GM18861 (cell line): ENCODE measurements around the gene DAAM2.

Experiments
- ATAC-seq: cut with Tn5 transposase; IDR thresholded peaks from one replicate; pipeline ENCODE4 v1.9.1; 2021; ENCODE audit not compliant: unreplicated experiment

Gene DAAM2

DNA sequence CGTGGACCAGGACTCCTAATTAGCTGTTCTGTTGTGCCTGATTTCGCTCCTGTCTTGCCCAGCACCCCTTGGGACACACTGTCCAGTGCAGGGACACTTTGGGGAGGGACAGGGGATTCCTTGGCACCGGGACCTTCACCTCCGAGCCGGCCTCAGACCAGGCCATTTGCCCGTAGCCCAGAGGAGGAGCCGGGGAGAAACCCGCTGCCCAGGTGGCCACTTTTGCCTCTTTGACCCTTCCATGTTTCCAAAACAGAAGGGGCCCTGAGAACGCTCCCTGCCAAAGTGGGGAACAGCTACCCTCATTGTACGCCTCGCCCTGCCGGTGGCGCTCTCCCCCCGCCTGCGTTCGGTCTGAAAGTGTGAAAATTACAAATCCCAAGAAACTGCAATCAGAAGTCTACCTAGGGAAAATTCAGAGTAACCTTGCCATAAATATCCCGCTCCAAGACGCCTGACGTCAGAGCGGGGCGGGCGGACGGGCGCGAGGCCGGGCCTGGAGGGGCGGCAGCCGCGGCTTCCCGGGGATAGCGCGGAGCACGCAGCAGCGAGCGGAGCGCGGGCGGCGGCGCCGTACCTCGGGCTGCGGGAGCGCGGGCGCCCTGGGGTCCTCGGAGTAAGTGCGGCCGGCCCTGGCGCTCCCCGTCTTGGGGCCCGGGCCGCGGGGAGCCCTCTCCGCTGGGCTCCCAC is at the start of gene DAAM2:
Gene DAAM2, plus strand, starts transcription at position 527 of the 690 bp plus-strand sequence. CDS start 63,927 bp downstream, outside the sequence.
- ATAC-seq: no peak

DNA sequence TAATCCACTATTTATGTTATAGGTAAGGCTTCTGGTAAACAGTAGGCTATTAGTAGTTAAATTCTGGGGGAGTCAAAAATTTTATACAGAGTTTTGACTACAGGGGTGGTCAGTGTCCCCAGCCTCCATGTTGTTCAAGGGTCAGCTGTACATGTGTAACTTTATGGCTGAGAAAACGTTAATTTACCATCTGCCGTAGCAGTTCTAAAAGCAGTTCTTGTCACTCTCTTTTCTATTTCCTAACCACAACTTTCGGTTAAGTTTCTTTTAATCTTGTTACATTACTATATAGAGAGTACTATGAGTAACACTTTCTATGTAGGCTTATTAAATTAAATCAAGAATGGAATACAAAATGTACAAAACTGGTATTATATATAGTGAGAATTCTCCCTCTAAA is 45.4 kb upstream of the DAAM2 start:
- no peak for ATAC-seq

DNA sequence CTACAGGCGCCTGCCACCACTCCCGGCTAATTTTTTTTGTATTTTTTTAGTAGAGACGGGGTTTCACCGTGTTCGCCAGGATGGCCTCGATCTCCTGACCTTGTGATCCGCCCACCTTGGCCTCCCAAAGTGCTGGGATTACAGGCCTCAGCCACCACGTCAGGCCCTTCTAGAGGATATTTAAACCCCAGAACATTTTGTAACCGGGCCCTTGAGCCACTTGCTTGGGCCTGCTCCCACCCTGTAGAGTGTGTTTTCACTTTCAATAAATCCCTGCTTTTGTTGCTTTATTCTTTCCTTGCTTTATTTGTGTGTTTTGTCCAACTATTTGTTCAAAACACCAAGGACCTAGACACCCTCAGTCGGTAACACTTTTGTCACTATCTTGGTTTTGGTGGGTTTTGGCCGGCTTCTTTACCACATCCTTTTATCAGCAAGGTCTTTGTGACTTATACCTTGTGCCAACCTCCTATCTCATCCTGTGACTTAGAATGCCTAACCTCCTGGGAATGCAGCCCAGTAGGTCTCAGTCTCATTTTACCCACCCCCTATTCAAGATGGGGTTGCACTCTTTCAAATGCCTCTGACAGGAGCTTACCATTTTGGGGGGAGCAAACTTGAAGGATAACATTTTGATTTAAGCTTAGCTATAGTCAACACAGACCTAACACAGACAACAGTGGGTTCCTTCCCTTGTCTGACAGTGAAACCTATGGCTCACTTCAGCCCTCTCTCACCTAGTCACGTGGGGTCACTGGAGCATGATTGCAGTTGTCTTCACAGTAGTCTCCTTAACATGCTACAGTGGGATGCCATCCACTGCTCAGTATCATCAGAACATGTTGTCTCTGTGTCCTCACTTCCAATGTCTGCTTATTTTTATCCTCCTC is 39.1 kb upstream of the DAAM2 start:
- no peak for ATAC-seq

DNA sequence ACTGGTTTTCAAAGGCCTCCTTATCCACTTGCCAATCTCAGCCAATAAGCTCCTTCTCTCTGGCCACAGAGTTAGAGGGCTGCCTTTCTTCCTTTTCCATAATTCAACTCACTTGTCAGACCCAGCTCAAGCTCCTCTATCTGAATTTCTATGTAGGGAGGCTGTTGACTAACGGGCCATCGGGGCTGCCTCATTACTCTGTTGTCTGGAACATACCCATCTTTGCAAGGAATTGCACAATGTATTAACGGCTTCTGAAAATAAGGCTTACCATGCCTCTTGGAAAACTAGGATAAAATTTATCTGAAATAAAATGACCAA is 38.5 kb upstream of the DAAM2 start:
- no peak for ATAC-seq

DNA sequence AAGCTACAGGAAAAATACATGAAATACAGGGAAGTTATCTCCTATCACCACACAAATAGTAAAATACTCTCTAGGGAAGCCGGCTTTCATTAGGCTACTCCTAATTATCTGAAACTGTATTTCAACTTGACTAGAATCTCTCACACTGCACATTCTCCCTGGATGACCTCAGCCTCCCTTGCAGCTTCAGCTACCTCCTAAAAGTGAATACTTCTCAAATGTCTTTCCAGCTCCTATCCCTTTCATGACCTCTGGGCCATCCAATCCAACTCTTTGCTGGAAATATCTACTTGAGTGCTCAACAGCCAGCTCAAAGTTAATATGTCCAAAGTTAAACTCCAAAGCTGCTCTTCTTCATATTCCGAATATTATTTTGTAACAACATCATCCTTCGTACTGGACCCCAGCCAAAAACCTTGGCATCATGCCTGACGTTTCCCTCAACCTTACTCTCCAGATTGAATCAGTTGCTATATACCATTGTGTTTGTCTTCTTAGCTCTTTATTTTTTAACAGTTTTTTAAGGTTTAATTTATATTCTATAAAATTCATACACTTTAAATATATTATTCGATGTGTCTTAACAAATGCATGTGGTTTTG is 37.6 kb upstream of the DAAM2 start:
- no peak for ATAC-seq

DNA sequence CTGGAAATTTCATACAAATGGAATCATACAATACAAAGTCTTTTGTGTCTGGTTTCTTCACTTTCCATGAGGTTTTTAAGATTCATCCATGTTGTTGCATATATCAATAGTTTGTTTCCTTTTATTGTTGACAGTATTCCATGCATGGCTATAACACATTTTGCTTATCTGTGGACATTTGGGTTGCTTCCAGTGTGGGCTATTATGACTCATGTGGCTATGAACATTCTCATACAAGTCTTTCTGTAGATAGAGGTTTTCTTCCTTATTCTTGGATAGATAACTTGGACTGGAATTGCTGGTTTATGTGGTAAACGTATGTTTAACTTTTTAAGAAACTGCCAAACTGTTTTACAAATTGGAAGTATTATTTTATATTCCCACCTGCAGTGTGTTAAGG is 36.9 kb upstream of the DAAM2 start:
- ATAC-seq: no peak

DNA sequence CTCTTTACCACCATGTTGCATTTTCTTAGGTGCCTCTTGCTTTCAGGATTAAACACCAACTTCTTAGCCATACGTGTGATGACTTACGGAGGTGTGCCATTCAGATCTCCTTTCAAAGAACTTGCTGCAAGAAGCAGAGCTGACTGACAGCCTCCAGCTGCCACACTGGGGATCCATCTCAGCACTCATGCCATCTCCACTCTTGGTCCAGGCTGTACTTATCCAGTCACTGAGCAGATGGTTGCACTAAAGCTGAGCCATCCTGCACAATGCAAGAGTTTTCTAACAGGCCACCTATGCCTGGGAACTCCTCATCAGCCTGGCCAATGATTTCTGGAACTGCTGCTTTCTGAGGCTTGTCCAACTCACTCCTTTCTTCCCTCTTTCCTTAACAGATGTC is 35.6 kb upstream of the DAAM2 start:
- ATAC-seq: no peak

DNA sequence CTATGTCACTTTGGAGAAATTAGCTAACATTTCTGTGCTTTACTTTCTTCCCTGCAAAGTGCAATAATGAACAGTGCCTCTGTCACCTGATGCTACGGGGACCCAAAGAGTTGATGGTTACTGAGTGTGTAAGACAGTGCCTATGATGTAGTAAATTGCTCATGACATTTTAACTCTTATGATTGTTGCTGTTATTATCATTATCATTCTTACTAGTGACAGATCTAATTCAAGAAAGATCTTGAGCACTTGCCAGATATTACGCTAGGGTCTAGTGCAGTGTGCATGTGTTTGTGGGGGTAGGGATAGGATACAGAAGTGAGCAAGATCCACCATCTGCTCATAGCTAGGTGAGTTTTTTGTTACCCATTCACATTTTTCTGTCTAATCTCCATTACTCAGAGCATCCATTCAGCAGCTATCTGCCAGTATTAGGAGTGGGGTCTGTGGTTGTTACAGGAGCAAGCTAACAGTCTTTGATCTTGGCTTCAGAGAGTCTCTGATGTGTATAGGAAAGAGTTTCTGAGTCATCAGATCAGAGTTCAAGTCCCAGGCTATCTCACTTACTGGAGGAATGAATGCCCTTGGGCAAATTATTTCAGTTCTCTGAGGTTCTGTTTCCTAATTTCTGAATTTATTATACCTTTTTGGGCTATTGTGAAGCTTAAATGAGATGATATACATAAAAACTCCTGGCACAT is 33.1 kb upstream of the DAAM2 start:
- no peak for ATAC-seq

DNA sequence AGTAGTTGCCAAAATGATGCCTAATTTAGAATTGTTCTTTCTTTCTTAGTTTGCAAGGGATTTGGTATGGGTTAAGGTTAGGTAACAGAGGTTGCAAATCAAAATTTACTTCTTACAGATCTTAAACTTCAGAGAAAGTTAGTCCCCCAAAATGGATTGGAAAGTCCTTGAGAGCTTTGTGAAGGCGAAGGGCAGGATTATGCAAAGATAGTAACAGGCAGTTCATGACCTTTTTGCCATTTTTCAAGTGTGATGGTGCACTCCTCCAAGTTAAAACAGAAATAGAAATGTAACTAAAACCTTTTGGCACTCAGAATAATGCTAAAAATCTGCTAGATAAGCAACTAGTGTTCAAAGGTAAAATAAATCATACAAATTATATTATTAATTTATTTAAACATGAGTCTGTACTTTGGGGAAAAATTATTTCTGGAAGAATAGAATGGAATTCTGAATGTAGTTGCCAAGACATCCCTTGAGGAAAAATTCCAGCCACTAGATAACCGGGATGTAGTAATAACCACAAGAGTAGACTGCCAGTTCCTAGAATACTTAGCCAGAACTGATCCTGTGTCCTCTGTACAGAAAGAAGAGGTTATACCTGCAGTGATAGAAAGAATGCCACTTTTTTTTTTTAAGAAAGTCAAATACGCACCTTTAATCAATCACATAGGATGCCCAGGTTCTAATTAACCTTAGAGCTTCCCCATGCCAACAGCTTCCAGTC is 31.8 kb upstream of the DAAM2 start:
- no peak for ATAC-seq

DNA sequence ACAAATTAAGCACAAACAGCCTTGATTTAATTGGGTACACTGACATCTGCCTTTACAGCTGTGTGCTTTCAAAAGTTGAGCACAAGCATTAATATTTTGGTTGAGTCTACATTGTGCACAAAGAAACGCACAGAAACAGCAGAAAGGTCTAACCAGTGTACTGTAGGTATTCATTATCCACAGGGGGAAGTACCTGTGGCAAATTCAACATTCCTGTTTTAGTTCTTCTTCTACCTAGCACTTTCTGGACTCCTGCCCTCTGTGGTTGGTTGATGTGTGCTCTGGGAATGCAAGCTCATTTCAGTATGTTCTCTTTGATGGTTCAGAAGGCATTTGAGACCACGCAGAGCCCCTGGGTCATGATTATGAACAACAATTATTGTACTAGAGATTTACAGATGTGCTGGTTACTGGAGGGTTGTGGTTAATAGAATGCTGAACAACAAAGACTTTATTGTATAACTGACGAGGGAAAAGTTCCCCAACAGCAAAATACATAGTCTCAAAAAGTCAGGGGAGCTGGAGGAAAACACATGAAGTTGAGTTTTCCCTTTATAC is 26.6 kb upstream of the DAAM2 start:
- ATAC-seq: no peak

DNA sequence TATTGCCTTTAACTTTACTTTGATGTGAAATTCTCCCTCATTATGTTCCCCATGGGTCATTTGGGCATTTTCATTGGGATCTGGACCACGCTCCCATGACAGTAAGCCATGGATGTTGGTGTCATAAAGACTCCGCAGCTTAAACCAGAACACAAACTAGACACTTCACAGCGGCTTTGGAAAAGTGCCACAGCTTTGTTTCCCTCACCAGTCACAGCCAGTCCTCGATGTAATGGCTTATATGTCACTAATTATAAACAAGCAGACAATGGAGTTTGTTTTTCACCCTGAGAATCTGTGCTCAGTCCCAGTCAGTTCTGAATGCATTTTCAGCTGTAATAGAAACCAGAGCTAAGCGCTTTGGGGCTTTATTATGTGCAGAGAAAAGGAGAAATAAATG is 23.2 kb upstream of the DAAM2 start:
- ATAC-seq: no peak

DNA sequence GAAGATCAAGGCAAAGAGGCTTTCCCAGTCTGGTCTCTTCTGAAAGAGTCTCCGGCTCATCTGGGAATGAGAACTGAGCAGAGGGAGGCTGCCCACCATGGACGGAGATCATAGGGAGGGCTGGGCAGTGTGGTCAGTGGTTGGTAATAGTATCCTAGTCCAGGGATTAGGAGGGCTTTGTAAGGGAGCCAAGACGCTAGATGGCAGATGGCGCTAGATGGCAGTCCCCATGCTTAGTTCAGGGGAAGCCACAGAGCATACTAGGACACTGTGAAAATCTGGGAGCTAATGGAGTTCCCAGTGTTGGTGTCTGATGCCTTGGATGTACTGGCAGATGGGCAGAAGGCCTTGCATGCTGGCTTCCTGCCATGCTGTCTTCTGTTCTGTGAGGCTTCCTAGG is 21.7 kb upstream of the DAAM2 start:
- ATAC-seq: no peak

DNA sequence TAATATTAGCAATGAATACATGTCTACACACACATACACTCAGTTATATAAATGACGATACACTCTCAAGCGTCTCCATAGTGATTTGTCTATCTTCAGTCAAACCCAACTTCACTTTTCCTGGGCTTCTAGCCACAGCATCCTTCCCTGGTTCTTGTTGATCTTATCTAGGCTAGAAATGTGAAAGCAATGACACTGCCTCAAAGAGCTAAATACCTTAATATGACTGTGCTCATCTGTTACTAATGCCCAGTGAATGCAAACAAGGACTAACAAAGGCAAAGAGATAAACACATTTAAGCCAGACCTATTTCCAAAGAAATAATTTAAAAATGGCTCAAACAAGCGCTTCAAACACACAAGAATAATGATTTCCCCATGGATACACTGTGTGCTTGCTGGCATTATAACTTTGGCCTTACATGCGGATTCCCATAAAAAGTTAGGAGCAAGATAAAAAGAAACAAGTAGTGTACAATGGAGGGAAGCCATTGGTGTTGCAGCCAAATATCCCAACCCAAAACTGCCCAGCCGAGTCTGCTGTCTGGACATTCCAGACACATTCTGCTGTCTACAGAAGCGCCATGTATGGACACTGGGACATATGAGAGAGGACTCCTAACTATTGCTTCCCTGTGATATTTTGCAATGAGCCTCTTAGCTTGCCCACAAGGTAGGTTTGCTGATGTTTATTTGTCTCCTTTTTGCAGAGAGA is 19.5 kb upstream of the DAAM2 start:
- ATAC-seq: no peak

DNA sequence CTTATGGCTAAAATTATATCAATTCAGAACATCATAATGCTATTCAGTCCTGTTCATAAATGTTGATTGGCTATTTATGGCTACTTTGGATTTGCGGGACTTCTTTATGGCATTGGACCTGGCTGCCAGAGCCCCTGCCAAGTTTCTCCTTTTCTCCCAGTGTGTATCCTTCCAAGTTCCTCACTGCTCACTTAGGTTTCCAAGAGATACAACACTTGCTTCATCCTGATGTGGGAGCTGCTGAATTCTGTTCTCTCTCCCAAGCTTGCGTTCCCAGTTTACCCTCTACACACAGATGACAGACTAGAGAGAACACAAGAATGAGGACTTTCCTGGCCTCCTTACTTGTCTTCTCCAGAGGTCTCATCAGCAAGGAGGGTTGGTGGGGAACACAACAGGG is 18.4 kb upstream of the DAAM2 start:
- no peak for ATAC-seq

DNA sequence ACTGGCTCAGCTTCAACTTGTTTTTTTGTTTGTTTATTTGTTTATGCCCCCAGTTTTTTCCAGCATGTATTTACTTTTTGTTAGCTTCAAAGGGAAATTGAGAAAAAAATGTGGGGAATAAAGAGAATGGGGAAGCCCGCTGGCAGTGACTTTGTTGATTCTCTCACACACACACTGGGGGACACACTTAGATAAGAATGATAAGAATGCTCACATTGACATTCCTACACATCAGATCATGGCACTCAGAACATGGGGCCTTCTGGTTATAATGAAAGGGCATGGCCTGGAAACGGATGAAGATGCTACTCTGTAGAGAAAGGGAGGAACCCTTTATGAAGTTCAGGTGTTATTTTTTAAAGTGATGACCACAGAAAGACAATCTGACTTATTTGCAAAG is 15.6 kb upstream of the DAAM2 start:
- no peak for ATAC-seq

DNA sequence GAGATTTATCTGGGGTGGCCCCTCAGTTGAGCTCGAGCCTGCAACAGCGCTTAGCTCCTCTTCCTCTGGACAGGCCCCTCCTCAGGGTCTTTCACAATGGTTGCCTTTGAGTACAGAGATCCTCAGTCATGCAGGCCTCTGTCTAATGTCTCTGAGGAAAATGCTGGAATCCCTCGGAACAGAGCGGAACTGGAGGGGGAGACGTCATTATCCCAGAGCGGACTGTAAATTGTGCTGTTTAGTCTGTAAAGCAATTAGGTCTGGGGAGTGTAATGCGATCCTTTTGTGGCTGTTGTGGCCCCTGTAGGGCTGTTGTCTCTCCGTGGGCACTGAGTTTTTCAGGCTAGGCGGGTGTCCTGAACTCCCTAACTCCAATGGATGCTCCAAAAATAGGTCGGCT is 15.0 kb upstream of the DAAM2 start:
- ATAC-seq: no peak

DNA sequence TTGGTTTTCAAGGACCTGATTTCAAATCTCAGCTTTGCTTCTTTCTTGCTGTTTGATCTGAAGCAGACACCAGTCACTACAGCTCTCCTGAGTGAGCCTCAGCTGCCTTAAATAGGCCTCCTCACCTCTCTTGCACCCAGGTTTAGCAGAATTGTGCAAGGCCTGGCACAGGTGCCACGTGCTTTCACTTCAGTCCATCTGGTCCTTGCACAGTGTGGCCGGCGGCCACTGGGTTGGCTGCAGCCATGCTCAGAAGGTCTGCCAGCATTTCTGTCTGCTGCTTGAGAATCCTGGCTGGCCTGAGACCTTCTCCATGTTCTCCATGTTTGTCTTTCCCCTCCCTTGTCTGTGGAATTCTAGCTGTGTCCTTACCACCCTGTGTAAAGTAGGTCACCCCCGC is 14.5 kb upstream of the DAAM2 start:
- ATAC-seq: no peak

DNA sequence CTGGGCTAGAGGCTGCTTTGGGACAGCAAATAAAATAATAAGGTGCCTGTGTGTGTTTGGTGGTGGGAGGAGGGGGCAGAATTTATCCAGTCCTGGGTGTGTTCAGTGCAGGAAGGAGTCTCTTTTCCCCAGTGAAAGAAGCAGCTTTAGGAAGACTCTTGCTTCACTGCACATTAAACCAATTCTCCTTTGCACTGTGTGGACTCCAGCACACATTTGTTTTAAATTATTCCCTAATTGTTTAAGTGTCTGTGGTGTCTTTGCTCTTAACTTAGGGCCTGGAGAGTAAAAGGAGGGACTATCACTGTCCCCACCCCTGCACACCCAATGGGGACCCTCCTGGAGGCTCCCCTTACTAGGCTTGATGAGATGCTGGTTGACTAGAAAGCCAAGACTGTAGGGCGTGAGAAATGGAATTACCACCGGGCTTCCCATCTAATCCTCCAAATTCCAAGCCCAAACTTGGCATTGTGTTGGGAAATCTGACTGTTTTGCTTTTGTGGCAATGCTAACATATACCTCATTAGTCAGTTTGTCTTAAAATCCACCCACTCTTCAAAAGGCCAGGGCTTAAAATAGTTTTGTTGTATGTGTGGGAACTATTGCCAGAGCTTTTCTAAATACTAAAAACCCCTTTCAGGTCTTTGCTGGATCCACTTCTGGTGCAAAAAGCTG is 13.5 kb upstream of the DAAM2 start:
- no peak for ATAC-seq

DNA sequence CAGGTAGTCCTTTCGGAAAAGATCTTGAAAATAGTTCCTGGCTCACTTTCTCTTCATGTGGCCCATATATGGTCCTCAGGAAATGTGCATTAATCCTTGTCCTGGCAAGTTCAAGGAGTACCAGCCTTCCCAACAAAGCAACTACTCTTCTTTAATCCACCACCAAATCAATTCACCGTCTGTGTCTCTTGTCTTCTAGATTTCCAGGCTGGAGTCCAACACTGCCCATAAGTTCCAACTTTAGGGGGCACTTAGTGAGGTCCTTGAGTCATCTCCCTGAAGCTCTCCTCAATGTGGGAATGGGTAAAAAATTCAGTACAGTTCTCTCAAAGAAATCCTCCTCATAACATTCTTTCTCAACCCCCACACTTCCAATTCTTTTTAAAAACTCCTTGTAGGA is 6.9 kb upstream of the DAAM2 start:
- no peak for ATAC-seq
